Measurements from ENCODE around the gene HS1BP3.

Gene HS1BP3

DNA sequence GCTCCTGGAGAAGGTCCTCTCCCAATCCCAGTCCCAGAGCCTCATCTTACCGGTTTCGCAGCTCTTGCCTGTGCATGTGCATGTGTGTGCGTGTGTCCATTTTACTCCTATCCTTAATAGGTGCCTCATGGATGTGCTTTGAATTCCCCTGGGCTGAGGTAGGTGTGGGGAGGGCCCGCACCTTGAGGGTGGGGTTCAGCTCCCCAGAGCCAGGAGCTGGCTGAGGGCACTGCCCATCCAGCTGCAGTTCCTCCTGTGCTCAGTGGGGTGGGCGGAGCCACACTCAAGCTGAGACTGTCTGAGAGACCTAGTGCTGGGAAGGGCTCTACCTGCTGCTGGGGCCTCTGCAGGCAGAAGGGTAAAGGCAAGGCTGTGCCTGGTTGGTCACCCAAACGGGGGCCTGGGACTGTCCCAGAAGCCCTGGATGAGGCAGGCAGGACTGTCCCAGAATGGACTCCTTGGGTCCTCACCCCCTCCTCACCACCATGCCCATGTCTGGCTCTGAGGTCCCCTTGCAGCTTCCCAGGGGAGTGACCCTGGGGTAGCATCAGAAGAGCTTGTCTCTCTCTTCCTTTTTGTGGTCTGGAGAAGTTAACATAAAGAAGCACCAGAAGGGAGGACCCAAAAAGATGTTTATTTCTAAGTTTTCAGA lies 24.9 kb upstream of the HS1BP3 start:
- no peak for DNase-seq (ENCODE audit: low read depth in 1 of 2, low spot score in 1 of 2)

DNA sequence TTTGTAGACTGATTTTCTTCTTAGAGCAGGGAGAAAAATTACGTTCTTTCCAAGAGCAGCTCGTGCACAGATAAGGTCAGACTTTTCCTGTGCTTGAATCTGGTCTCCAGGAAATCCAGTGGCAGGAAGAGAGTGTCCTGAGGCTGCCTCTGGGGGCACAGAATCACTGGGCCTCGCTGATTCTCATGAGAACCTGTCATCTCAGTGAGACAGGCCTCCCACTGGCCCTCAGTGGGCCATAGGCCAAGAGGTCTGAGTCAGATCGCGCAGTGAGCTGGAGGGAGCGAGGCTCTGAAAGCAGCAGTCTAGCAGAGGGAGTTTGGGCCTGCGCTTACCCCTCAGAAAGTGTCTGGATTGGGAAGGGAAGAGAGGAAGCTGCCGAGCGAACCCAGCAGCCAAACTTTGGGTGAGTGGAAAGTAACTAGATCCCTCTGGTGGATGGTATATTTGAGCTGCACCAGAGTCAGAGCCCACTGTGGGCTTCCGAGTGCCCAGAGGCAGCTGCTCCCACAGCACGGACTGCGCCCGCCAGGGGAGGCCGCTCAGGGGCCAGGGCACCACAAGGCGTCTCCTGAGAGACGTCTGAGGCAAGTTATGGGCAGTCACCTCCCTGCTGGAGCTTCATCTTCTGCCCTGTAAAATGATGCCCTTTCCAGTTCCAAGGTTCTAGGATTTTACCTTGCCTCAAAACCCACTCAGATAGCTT lies 24.2 kb upstream of the HS1BP3 start:
- no peak for DNase-seq (ENCODE audit: low read depth in 1 of 2, low spot score in 1 of 2)

DNA sequence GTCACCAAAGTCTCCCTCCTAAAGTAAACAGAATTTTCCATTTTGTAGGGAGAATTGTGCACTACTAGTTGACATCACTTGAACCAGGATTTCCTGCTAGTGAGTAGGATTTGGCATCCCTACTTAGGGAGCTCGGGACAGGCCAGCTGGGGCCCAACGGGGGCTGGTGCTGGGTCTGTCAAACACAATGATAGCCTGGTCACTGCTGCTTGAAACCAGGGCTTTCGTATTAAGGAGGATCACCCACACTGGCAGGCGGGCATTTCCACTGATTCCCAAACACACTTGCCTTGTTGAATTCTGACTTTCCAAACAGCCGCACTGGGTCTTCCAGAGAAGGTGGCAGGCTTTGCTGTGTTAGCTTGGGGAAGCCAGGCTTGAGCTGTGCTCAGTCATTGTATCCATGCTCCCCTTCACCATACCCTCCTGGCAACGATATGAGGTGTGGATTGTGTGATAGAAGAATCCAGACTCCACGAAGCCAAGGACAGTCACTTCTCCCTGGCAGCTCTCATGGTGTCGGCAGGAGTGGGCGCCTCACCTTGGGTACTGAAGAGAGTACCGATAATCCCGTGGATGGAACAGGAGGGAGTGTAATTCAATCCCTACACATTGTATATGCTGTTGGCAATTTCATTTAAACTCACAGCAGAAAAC lies 23.5 kb upstream of the HS1BP3 start:
- no peak for DNase-seq (ENCODE audit: low read depth in 1 of 2, low spot score in 1 of 2)

DNA sequence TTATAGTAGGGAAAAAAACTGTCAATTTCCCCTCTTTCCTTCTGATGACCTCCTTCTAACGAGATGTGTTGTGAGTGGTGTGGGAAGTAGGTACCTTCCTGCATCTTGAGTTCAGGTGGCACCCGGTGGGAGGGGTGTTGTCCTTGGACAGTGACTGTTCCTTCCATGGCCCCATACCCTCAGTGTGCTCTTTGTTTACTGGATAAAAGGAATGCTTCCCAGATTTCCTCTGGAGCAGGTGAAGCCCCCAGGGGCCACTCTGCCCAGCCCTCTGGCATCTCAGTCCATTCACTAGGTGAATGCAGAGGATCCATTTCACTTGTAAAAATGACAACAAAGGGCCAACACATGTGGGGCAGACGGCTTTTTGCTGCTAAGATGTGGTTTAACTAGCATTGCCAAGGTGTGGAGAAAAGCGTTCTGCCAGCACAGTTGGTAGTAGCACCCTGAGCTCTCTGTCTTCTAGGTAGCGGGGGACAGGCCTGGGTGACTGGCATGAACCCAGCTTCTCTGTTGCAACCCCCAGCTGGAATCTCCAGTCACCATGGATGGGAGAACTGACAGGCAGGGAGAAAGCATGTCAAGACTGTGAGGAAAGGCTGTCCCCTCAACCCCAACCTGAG lies 22.9 kb upstream of the HS1BP3 start:
- DNase-seq (ENCODE audit: low read depth in 1 of 2, low spot score in 1 of 2), result no peak

DNA sequence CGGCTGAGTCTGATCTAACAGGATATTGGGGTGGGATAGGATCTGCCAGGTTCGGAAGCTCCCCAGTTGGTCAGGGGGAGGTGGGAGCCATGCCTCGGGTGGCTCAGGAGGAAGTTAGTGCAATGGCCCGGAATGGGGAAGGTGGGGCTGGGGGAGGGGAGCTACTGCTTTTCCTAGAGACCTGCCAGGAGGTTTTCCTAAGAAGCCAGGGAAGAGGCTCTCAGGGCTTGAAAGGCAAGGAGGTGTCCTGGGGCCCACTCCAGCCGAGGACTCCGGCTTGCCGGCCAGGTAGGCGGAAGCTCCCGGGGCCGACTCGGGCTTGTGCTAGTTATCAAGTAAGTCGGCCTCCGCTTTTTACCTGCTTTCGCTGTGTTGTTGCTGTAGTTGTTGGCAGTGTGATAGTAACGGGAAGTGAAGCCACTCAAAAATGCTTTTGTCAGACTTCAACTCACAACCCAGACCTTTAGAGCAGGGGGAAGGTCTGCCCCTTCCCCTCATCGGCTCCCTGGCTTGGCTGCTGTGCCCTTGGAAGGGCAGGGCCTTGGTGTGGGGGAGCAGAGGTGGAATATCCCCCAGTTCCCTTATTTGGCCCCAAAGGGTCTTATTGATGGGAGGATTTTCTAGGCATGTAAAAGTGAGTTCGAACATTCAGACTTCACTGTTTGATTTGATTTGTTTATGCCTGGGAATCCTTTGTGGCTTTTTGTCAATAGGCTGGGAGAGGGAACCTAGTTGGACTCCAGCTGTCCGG lies 21.5 kb upstream of the HS1BP3 start:
- no peak for DNase-seq (ENCODE audit: low read depth in 1 of 2, low spot score in 1 of 2)

DNA sequence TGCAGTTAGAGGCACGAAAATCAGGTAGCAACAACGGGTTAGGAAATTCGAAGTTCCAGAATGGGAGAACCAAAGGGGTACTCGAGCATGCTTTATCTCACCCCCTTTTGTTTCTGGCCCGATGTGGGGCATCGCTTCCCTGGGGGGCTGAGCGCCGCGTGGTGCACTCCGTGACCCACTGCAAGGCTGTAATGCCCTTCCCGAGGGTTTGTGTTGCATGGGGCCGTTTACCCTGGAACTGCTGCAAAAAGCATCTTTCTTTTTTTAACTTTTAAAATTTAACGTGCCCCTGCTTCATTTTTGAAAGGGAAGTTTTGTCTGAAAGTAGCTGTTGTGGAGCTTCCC lies 20.8 kb upstream of the HS1BP3 start:
- DNase-seq (ENCODE audit: low read depth in 1 of 2, low spot score in 1 of 2), result no peak

DNA sequence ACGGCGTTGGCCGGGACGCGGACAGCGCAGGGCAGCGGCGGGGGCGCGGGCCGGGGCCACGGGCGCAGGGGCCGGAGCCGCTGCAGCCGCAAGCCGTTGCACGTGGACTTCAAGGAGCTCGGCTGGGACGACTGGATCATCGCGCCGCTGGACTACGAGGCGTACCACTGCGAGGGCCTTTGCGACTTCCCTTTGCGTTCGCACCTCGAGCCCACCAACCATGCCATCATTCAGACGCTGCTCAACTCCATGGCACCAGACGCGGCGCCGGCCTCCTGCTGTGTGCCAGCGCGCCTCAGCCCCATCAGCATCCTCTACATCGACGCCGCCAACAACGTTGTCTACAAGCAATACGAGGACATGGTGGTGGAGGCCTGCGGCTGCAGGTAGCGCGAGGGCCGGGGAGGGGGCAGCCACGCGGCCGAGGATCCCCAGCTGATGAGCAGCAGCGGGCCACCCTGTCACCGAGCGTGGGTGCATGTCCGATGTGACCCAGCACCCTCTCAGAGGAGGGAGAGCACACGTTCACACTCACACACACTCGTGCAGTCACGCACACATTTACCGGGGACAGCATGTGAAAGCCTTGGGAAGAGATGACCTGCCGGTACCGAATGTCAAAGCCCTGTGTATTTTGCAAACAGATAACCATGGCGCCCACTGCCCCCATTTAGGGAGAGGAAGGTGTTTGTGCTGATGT lies 20.3 kb upstream of the HS1BP3 start:
- DNase-seq (ENCODE audit: low read depth in 1 of 2, low spot score in 1 of 2), result no peak

DNA sequence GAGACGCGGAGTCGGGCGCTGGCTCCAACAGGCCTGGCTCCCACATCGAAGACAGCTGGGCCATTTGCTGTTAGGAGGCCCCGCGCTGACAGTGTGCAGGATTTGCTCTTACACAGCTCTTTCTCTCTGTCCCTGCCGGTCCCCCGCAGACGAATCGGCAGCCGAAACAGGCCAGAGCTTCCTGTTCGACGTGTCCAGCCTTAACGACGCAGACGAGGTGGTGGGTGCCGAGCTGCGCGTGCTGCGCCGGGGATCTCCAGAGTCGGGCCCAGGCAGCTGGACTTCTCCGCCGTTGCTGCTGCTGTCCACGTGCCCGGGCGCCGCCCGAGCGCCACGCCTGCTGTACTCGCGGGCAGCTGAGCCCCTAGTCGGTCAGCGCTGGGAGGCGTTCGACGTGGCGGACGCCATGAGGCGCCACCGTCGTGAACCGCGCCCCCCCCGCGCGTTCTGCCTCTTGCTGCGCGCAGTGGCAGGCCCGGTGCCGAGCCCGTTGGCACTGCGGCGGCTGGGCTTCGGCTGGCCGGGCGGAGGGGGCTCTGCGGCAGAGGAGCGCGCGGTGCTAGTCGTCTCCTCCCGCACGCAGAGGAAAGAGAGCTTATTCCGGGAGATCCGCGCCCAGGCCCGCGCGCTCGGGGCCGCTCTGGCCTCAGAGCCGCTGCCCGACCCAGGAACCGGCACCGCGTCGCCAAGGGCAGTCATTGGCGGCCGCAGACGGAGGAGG lies 19.6 kb upstream of the HS1BP3 start:
- DNase-seq (ENCODE audit: low read depth in 1 of 2, low spot score in 1 of 2), result no peak

DNA sequence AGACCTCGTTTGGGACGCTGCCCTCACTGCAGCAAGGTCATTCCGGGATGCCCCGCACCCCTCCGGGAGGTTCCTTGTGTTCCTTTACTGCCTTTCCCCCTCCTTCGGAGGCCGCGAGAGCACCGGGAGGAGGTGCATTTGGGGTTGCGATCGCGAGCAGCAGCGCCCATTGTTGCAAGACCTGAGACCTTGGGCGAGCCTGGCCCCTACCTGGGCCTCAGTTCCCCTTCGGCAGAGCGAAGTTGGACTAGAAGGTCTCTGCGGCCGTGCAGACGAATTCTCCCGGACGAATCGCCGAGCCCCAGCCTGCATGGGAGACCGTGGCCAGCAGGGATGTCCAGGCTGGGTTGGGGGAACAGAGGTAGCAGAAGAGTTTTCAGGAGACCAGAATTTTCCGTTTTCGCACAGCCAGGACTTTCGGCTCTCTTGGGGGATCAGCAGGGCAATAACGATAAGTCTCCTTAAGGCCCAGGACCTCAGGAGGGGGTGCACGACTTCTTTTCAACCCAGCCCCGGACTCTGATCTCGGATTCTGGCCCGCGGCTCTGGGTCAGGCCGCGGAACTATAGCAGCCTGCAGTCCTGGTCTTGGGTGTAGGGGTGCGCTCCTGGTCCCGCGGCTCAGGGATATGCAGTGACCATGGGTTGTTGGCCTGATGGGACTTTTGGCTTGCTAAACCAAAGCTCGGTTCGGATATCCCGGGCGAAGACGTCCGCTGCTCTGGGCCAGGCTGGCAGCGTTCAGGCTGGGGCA lies 18.8 kb upstream of the HS1BP3 start:
- DNase-seq (ENCODE audit: low read depth in 1 of 2, low spot score in 1 of 2), result no peak

DNA sequence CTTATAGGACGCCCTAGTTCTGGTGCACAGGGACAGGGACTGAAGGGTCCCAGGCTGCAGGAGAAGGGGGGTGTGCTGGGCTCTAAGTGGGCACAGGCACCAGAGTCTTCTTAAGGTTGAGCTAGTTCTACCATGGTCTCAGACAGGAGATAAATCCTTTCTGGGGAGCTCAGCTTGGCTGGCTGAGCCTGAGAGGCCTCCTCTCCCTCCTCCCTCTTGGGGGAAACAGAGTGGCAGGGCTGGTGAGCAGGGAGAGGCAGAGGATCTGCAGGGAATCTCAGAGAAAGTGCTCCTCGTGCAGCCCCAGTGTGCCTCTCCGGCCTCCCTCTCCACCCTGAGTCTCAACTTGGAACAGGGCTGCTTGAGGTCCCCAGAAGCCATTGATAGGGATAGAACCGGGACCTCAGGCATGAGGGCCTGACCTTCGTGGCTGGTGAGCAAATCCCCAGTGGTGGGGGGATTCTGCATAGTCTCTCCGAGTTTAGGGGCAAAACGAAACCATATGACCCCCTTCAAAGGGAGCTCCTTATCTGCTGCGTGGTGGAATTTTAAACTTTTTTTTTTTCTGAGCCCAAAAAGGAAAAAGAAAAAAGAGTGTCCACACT lies 18.1 kb upstream of the HS1BP3 start:
- no peak for DNase-seq (ENCODE audit: low read depth in 1 of 2, low spot score in 1 of 2)

DNA sequence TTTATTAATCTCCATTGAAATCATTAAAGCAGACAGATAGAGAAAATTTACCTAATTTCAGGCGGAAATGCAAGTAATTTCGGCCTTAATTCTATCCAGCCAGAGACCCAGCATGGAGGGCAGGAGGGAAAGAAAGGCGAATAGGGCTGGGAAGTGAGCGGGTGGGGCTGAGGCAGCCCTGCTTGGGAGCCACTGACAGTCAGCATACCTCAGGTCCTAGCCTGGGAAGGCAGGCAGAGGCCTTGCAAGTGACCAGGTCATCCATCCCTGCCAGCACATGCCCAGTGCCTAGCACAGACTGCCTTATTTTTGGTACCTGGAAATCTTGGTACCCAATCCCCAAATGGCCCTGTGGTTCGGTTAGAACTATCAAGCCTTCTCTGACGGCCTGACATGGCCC lies 17.6 kb upstream of the HS1BP3 start:
- DNase-seq (ENCODE audit: low read depth in 1 of 2, low spot score in 1 of 2), result no peak

DNA sequence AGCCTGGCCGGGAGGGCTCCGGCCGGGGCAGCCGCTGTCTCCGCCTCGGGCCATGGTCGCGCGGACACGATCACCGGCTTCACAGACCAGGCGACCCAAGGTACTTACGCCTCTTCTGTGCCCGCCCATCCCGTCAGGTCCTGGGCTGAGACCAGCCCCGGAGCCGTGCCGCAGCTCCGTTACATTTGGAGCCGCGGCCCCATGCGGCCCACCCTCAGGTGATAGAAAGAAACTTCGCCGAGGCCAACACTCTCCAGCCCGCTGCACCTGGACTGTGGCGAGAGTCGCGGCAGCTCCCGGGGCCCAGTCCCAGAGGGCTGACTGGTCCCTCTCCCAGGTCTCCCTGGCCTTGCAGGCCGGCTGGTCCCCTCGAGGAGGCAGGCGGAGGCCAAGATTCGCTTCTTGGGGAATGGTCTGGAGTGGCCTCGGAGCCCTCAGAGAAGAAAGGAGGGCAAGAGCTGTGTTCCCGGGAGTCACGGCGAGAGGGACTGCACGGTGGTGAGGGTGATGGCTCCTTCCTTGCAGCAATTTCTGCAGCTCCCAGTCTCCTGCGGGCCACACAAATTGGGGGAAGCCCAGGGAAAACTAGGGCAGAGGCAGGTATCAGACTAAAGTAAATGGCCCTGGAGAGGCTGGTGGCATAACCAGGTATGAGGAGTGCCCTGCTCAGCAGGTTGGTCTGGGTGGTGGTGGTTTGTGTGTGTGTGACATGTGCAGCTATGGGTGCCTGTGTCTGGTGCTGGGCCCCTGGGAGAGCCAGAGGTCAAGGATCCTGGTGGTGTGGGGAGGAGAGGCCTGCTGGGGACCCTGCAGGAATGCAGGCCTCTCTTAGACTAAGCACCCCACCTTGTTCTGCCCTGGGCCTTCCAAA lies 16.9 kb upstream of the HS1BP3 start:
- no peak for DNase-seq (ENCODE audit: low read depth in 1 of 2, low spot score in 1 of 2)

DNA sequence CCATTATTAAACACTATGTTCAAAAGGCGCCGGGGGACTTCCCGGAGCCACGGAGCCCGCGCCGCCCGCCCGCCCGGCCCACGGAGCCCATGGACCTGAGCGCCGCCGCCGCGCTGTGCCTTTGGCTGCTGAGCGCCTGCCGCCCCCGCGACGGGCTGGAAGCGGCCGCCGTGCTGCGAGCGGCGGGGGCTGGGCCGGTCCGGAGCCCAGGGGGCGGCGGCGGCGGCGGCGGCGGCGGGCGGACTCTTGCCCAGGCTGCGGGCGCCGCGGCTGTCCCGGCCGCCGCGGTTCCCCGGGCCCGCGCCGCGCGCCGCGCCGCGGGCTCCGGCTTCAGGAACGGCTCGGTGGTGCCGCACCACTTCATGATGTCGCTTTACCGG lies 16.2 kb upstream of the HS1BP3 start:
- no peak for DNase-seq (ENCODE audit: low read depth in 1 of 2, low spot score in 1 of 2)

DNA sequence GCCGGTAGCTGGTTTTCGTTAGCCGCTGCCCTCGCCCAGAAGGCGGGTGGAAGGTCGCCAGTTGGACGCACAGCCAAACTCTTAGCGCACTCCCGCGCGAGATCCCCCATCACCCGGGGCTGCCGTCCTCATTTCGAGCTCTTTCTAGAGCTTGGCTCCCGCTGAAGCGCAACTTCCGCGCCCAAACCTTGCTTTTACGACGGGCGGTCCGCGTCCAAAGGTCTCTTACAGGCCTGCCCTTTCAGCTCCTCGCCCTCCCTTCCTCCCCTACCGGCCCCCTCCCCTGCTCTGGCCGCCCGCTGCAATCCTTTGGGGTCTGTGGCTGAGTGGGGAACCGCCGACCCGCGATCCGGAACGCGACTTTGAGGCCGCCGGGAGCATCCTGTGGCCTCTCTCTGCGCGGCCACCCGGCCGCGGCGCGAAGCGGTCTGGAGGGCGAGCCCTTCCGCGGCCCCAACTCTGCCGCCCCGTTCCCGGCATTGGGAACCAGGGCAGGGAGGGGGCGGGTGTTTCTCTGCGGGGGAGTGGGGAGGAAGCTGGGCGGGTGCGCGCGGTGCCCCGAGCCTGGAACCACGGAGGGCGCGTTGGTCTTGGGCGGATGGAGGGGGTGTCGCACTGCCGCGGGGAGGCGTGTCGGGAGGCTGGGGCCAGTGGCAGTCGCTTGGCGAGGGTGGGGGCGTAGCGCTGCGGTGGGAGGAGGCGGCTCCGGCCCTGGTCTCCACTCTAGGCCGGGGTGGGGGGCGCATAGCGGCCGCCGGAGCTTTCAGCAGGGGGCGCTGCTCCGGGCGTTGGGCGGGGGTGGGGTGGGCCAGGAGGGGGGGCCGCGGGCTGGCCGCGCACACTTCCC lies 15.6 kb upstream of the HS1BP3 start, which contains the start of gene GDF7:
Gene GDF7, plus strand, starts transcription at position 841 of the 847 bp plus-strand sequence. CDS start 96 bp downstream, outside the sequence.
- no peak for DNase-seq (ENCODE audit: low read depth in 1 of 2, low spot score in 1 of 2)

DNA sequence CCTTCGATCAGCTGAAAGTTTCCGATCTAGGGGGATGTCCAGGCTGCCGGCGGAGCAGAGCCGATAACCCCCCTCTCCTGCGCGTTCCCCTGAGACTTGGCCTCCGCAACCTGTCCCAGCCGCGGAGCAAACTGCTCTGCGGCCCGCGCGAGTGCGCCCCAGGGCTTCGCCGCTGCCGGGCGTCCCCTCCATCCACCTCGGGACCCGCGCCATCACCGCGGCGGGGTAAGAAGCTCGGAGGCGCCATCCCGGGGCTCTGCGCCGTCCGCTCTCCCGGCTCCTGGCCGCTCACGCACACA lies 15.1 kb upstream of the HS1BP3 start:
- no peak for DNase-seq (ENCODE audit: low read depth in 1 of 2, low spot score in 1 of 2)

DNA sequence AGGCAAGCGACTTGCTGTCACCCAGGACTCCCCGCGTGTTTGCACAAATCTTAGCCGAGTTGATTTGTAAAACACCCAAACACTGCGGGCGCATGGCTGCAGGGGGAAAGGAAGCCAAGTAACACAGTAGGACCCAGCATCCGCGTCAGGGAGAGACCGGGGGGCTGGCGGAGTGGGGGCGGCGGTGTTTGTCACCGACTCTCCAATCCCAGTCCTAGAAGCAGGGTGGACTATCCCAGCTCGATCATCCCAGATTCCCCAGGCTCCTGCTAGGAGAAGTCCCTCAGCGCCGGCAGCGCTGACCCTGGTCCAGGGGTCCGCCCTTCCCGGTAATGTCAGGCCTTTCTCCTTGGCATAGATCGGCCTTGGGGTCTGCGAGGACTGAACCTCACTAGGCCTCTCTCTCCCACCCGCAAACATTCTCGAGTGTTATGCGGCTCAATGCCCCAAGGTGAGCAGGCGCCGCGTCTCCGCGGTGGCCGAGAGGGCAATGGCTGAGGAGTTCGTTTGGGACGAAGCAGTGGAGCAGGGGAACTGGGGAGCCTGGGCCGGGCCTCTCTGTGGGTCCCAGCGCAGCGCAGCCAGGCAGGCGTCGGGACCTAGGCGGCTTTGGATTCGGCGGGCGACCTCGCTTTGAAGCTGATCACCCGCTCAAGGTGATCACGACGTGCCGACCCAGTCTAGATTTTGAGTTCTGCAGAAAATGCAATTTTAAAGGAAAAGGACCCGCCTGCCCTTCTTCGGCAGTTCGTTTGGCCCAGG lies 14.5 kb upstream of the HS1BP3 start:
- no peak for DNase-seq (ENCODE audit: low read depth in 1 of 2, low spot score in 1 of 2)
